ENCODE results near the gene TBCCD1.
"Not testable (repeated sequence)": the region's sequence is repeated elsewhere in the genome, so short reads cannot be mapped to it uniquely, and the experiment has no call there.

Gene TBCCD1

DNA sequence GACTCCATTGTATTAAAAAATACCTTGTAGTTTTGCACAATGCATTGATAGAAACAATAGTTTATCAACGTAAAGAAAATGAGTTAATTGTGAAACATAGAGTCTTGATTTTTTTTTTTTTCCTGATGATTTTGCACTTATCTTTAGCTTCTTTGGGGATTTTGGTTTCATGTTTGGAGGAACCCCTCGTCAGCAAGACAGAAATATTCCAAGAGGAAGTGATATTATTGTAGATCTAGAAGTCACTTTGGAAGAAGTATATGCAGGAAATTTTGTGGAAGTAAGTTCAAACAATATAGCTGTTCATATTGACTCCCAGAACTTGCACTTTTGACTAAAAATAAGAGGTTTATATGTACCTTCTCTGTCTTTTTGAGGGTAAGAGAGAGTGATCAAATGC lies 10.4 kb upstream of the TBCCD1 start:
- peaks cover 80% of the 10 kb centered on the region for H3K36me3 ChIP-seq (ENCODE audit: control insufficient read depth, insufficient read depth, low read length)
- no peak overlapping the region for H3K4me3 ChIP-seq (ENCODE audit: extremely low read depth, insufficient read depth, low read length, poor library complexity, severe bottlenecking)
- no peaks in the 10 kb centered on the region for H3K4me1 ChIP-seq (ENCODE audit: control insufficient read depth, insufficient read depth, low read length, poor library complexity, severe bottlenecking)
- WGBS, 2 experiments (ENCODE audit: insufficient coverage in 2 of 2): 83 to 100% methylated on average over 1 of the region's 2 CpGs
- H3K27ac ChIP-seq (ENCODE audit: low read depth, low read length, severe bottlenecking): no peak overlapping the region
- H3K9me3 ChIP-seq (ENCODE audit: control insufficient read depth, low read length): no peaks in the 10 kb centered on the region

DNA sequence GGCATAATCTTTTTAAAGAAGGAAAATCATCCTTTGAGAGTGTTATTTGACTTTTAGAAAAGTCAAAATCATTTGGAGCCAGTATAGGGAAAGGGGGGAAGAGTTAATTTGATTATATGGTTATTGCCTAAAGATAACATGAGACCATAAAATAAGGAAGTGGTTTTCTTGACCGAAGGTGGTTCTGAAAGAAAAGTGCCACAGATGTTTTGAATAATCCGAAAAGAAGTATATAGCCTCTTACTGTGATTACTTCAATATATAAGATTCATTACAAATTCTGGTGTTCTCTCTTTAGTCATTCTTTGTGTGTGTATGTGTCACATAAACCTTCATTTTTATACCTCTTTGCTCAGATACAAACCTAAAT lies 4.5 kb upstream of the TBCCD1 start:
- Histone ChIP-seq H3K27ac (ENCODE audit: low read depth, low read length, severe bottlenecking) (no peak overlapping the region), H3K9me3 (ENCODE audit: control insufficient read depth, low read length) (no peaks in the 10 kb centered on the region), H3K4me3 (ENCODE audit: extremely low read depth, insufficient read depth, low read length, poor library complexity, severe bottlenecking) (peak overlapping the region; percentile 83), H3K4me1 (ENCODE audit: control insufficient read depth, insufficient read depth, low read length, poor library complexity, severe bottlenecking) (peaks cover 11% of the 10 kb centered on the region), H3K36me3 (ENCODE audit: control insufficient read depth, insufficient read depth, low read length) (peaks cover 36% of the 10 kb centered on the region)
- no CpG with 5 or more reads among the region's 2 CpGs for WGBS, 2 experiments (ENCODE audit: insufficient coverage in 2 of 2)

DNA sequence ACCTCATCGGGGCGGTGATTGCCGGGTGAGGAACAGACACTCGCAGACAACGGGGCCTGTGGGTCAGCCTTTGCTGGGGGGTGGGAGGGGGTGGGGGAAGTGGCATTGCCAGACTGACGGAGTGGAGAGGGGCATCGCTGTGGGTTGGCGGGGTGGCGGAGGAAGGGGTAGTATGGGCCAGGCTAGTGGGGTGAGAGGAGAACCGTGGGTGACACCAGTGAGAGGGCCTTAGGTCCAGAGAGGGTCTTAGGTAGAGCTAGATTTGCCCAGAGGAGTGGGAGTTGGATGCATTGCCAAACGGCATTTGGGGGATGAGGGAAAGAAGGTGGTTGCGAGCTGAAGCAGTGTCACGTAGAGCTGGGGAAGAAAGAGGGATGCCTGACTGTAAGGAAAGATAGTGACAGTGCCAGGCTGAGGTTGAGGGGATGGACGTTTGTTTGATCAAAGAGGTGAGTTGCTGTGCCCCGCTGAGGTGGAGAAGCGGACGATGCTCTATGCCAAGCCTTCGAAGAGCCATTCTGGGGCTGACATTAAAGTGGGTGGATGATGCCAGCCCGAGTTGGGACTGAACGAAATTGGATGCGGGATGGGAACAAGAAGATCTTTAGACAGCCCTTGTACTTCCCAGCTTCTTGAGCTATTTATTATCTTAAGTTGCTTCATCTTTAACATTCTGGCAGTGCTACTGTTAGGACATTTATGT lies 4.0 kb upstream of the TBCCD1 start:
- Histone ChIP-seq H3K36me3 (ENCODE audit: control insufficient read depth, insufficient read depth, low read length) (peaks cover 31% of the 10 kb centered on the region), H3K27ac (ENCODE audit: low read depth, low read length, severe bottlenecking) (peak overlapping the region; percentile 86), H3K9me3 (ENCODE audit: control insufficient read depth, low read length) (no peaks in the 10 kb centered on the region), H3K4me1 (ENCODE audit: control insufficient read depth, insufficient read depth, low read length, poor library complexity, severe bottlenecking) (peaks cover 11% of the 10 kb centered on the region), H3K4me3 (ENCODE audit: extremely low read depth, insufficient read depth, low read length, poor library complexity, severe bottlenecking) (peak overlapping the region; percentile 83)
- 13 to 17% methylated on average over 6 to 18 of the region's 21 CpGs for WGBS, 2 experiments (ENCODE audit: insufficient coverage in 2 of 2)

DNA sequence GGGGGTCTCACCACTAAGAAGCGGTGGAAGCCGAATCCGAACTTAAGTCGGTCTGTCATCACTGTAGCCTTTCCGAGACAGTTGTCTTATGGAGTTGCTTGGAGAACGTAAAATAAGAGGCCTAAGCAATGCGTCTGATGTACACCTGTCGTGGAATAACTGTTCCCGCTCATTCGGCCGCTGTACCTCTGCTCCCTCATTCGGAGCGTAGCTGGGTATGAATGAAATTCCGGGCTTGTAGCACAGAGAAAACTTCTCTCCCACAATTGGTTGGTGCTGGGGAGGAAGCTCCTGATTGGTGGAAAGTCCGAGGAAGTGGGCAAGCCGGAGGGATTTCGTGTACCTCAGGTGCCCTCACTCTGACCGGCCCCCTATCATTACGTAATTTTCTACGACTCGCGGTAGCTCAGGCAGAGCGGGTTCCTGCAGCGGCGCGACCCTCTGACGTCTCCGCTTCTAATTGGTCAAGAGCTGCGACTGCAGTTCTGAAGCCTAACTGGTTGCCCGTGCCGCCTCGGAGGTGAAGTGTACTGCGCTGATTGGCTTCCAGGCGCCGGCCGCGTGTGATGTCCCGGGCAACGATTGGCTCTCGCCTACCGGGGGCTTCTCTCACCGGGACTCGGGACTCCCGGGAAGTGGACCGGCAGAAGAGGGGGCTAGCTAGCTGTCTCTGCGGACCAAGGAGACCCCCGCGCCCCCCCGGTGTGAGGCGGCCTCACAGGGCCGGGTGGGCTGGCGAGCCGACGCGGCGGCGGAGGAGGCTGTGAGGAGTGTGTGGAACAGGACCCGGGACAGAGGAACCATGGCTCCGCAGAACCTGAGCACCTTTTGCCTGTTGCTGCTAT lies 3.2 kb upstream of the TBCCD1 start, which contains the start of gene DNAJB11:
Gene DNAJB11 (plus strand): TSS at position 625 of the 845 bp plus-strand sequence. CDS start 178 bp downstream, at position 803.
- WGBS, 2 experiments (ENCODE audit: insufficient coverage in 2 of 2): 1% methylated on average over 48 of the region's 59 CpGs
- H3K4me3 ChIP-seq (ENCODE audit: extremely low read depth, insufficient read depth, low read length, poor library complexity, severe bottlenecking): peak within 1 kb of the TSS; percentile 83
- H3K9me3 ChIP-seq (ENCODE audit: control insufficient read depth, low read length): no peaks in the 10 kb centered on the region
- H3K36me3 ChIP-seq (ENCODE audit: control insufficient read depth, insufficient read depth, low read length): peaks cover 25% of the 10 kb centered on the region
- H3K4me1 ChIP-seq (ENCODE audit: control insufficient read depth, insufficient read depth, low read length, poor library complexity, severe bottlenecking): peaks cover 11% of the 10 kb centered on the region
- H3K27ac ChIP-seq (ENCODE audit: low read depth, low read length, severe bottlenecking): peak within 1 kb of the TSS; percentile 86

DNA sequence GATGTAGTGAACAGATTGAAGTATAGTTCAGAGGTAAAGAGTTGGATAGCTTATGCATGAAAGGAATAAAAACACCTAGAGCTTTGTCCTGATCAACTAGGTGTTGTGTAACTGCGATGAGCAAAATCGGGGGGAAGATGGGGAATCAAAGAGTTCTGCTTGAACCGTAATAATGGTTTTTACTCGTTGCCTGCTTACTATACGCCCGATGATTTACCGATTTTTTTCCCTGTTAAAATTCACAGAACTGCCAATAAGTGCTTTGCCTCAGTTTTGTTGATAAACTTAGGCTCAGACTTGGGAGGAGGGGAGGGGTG lies 2.6 kb upstream of the TBCCD1 start:
- H3K4me3 ChIP-seq (ENCODE audit: extremely low read depth, insufficient read depth, low read length, poor library complexity, severe bottlenecking): peak overlapping the region; percentile 83
- H3K36me3 ChIP-seq (ENCODE audit: control insufficient read depth, insufficient read depth, low read length): peaks cover 25% of the 10 kb centered on the region
- peaks cover 11% of the 10 kb centered on the region for H3K4me1 ChIP-seq (ENCODE audit: control insufficient read depth, insufficient read depth, low read length, poor library complexity, severe bottlenecking)
- no peaks in the 10 kb centered on the region for H3K9me3 ChIP-seq (ENCODE audit: control insufficient read depth, low read length)
- 0 to 21% methylated on average over 1 to 4 of the region's 7 CpGs for WGBS, 2 experiments (ENCODE audit: insufficient coverage in 2 of 2)
- peak overlapping the region; percentile 74 for H3K27ac ChIP-seq (ENCODE audit: low read depth, low read length, severe bottlenecking)

DNA sequence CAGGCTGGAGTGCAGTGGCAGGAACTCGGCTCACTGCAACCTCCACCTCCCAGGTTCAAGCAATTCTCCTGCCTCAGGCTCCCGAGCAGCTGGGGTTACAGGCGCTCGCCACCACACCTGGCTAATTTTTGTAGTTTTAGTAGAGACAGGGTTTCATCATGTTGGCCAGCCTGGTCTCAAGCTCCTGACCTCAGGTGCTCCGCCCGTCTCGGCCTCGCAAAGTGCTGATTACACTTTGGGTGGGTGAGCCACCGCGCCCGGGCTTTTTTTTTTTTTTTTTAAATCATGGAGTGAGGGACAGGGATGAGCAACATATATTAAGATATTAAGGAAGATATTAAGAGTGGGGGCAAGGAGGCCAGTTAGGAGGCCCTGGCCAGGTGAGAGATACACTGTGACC lies 2.2 kb upstream of the TBCCD1 start:
- WGBS, 2 experiments (ENCODE audit: insufficient coverage in 2 of 2): 91 to 95% methylated on average over 4 to 7 of the region's 11 CpGs
- not testable (repeated sequence) for H3K9me3 ChIP-seq (ENCODE audit: control insufficient read depth, low read length); H3K27ac ChIP-seq (ENCODE audit: low read depth, low read length, severe bottlenecking)
- peaks cover 21% of the 10 kb centered on the region for H3K36me3 ChIP-seq (ENCODE audit: control insufficient read depth, insufficient read depth, low read length)
- peaks cover 11% of the 10 kb centered on the region for H3K4me1 ChIP-seq (ENCODE audit: control insufficient read depth, insufficient read depth, low read length, poor library complexity, severe bottlenecking)
- peak overlapping the region; percentile 83 for H3K4me3 ChIP-seq (ENCODE audit: extremely low read depth, insufficient read depth, low read length, poor library complexity, severe bottlenecking)

DNA sequence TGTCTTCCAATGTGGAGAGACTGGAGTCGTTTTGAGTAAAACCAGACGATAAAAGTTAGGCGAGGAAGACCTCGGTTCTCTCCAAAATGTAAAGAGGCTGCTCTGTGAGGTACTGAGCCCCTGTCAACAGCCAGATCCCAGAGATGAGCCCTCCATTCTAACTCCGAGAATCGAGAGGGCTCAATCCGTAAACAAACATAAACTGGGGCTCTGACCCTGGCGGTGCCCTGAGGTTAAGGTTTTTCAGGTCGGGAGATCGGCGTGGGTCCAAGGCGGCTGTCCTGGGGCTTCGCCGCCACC lies 417 bp downstream of the TBCCD1 start:
- WGBS, 2 experiments (ENCODE audit: insufficient coverage in 2 of 2): 1 to 2% methylated on average over 14 of the region's 14 CpGs
- peak overlapping the region; percentile 88 for H3K4me3 ChIP-seq (ENCODE audit: extremely low read depth, insufficient read depth, low read length, poor library complexity, severe bottlenecking)
- no peaks in the 10 kb centered on the region for H3K9me3 ChIP-seq (ENCODE audit: control insufficient read depth, low read length)
- H3K4me1 ChIP-seq (ENCODE audit: control insufficient read depth, insufficient read depth, low read length, poor library complexity, severe bottlenecking): peaks cover 11% of the 10 kb centered on the region
- peak overlapping the region; percentile 39 for H3K27ac ChIP-seq (ENCODE audit: low read depth, low read length, severe bottlenecking)
- peaks cover 23% of the 10 kb centered on the region for H3K36me3 ChIP-seq (ENCODE audit: control insufficient read depth, insufficient read depth, low read length)

DNA sequence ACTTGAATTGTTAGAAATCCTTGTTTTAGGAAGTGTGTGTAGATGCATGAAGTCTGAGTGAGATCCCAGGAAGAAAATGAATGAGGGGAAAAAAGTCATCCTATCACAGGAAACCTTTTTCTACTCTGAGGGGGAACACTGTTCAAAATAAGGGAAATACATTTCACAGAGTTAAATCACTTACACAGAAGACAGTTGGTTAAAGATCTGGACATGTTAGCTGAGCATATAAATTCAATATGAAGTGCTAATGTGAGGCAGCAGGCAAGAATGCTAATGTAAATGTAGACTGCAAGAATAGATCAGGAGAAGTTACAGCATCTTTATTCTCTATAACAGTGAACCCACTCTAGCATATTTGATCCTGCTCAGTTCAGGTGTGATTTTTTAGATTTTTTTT lies 2.6 kb downstream of the TBCCD1 start:
- Histone ChIP-seq H3K4me1 (ENCODE audit: control insufficient read depth, insufficient read depth, low read length, poor library complexity, severe bottlenecking) (peaks cover 10% of the 10 kb centered on the region), H3K36me3 (ENCODE audit: control insufficient read depth, insufficient read depth, low read length) (peaks cover 24% of the 10 kb centered on the region), H3K9me3 (ENCODE audit: control insufficient read depth, low read length) (no peaks in the 10 kb centered on the region), H3K27ac (ENCODE audit: low read depth, low read length, severe bottlenecking) (no peak overlapping the region), H3K4me3 (ENCODE audit: extremely low read depth, insufficient read depth, low read length, poor library complexity, severe bottlenecking) (no peak overlapping the region)

DNA sequence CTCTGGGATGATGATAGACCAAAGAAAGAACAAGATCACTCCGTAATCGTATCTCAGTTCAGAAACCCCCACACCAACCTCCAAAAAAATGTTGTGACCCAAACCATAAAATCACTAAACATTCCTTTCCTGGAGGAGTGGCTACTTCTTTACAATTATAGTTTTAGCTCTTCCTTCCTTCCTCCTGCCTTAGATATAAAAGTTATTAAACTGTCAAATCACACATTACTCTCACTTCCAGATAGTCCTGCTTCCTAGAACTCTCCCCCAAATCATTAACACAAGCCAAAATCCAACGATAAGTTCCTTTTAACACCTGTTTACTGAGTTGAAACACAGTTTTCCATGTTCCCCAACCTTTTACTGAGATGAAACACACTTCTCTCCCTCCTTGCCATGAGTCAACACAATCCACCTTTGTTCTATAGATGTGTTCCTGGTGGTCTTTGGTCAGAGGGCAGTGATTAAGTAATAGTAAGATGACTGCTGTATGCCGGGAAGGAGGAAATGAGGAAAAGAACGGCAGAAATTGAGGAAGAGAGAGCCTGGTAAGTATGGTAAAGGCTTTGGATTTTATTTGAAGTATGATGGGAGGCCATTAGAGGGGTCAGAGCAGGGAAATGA lies 14.6 kb downstream of the TBCCD1 start:
- Histone ChIP-seq H3K36me3 (ENCODE audit: control insufficient read depth, insufficient read depth, low read length) (peaks cover 80% of the 10 kb centered on the region), H3K9me3 (ENCODE audit: control insufficient read depth, low read length) (no peaks in the 10 kb centered on the region), H3K4me1 (ENCODE audit: control insufficient read depth, insufficient read depth, low read length, poor library complexity, severe bottlenecking) (no peaks in the 10 kb centered on the region), H3K4me3 (ENCODE audit: extremely low read depth, insufficient read depth, low read length, poor library complexity, severe bottlenecking) (no peak overlapping the region), H3K27ac (ENCODE audit: low read depth, low read length, severe bottlenecking) (no peak overlapping the region)
- 89 to 91% methylated on average over 4 to 5 of the region's 5 CpGs for WGBS, 2 experiments (ENCODE audit: insufficient coverage in 2 of 2)

DNA sequence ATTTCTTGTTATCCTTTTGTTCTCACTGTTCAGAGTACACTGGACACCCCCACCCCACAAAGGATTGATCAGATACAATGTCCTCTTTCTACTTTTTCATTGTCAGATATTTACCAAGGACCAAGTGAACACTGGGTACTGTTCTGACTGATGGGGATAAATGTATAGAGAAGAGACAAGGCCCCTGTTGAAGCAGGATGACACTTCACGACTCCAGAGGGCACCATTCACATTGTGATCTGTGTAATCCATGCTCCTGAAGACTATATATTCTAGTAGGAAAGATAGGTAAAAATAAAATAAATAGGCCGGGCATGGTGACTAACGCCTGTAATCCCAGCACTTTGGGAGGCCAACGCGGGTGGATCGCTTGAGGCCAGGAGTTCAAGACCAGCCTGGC lies 15.8 kb downstream of the TBCCD1 start:
- H3K4me3 ChIP-seq (ENCODE audit: extremely low read depth, insufficient read depth, low read length, poor library complexity, severe bottlenecking): no peak overlapping the region
- H3K36me3 ChIP-seq (ENCODE audit: control insufficient read depth, insufficient read depth, low read length): peaks cover 74% of the 10 kb centered on the region
- no peaks in the 10 kb centered on the region for H3K4me1 ChIP-seq (ENCODE audit: control insufficient read depth, insufficient read depth, low read length, poor library complexity, severe bottlenecking)
- WGBS, 2 experiments (ENCODE audit: insufficient coverage in 2 of 2): 98 to 100% methylated on average over 5 of the region's 6 CpGs
- no peak overlapping the region for H3K27ac ChIP-seq (ENCODE audit: low read depth, low read length, severe bottlenecking)
- no peaks in the 10 kb centered on the region for H3K9me3 ChIP-seq (ENCODE audit: control insufficient read depth, low read length)

DNA sequence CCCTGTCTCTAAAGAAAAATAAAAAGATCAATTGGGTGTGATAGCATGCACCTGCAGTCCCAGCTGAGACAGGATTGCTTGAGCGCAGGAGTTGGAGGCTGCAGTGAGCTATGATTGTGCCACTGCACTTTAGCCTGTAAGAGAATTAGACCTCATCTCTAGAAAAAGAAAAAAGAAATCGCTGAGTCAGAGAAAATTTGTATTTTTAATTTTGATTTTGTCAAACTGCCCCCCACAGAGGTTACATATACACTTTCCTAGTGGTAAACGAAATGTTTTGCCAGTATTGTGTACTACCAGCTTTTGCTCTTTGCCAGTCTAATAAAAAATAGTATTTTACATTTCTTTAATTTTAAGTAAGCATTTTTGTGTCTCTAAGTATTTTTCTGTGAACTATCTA lies 17.6 kb downstream of the TBCCD1 start:
- no peak overlapping the region for H3K27ac ChIP-seq (ENCODE audit: low read depth, low read length, severe bottlenecking)
- peaks cover 58% of the 10 kb centered on the region for H3K36me3 ChIP-seq (ENCODE audit: control insufficient read depth, insufficient read depth, low read length)
- WGBS, 2 experiments (ENCODE audit: insufficient coverage in 2 of 2): 100% methylated on average over 1 of the region's 3 CpGs
- H3K9me3 ChIP-seq (ENCODE audit: control insufficient read depth, low read length): no peaks in the 10 kb centered on the region
- H3K4me1 ChIP-seq (ENCODE audit: control insufficient read depth, insufficient read depth, low read length, poor library complexity, severe bottlenecking): no peaks in the 10 kb centered on the region
- H3K4me3 ChIP-seq (ENCODE audit: extremely low read depth, insufficient read depth, low read length, poor library complexity, severe bottlenecking): no peak overlapping the region
